HepG2 (cell line): Measurements from ENCODE around the gene NAV2.

Experiments used
- CAMTA2 ChIP-seq: sonication (generic); formaldehyde crosslinking; IDR thresholded peaks from 2 replicates; pipeline ENCODE4 v1.4.0; 2020; ENCODE audit warnings: mild to moderate bottlenecking, missing genetic modification reagents, borderline replicate concordance
- ETV6 ChIP-seq: sonication (generic); formaldehyde crosslinking; conservative IDR thresholded peaks from 2 replicates; pipeline ENCODE4 v1.4.0; 2020; ENCODE audit warnings: missing genetic modification reagents
- EZH2 ChIP-seq: conservative IDR thresholded peaks from 2 replicates; pipeline ENCODE4 v1.6.1; 2012; ENCODE audit warnings: mild to moderate bottlenecking, low read depth, low read length, moderate library complexity
- FOXK1 ChIP-seq: sonication (generic); formaldehyde crosslinking; IDR thresholded peaks from 2 replicates; pipeline ENCODE4 v1.4.0; 2020; ENCODE audit warnings: low read depth, missing genetic modification reagents, borderline replicate concordance
- FOXP4 ChIP-seq: sonication (generic); formaldehyde crosslinking; IDR thresholded peaks from 2 replicates; pipeline ENCODE4 v1.4.0; 2020; ENCODE audit warnings: missing genetic modification reagents
- HHEX ChIP-seq: IDR thresholded peaks from 2 replicates; pipeline ENCODE4 v1.6.1; 2016; ENCODE audit warnings: control low read depth
- PHF20 ChIP-seq: sonication (generic); formaldehyde crosslinking; IDR thresholded peaks from 2 replicates; pipeline ENCODE4 v1.5.0; 2020; ENCODE audit warnings: mild to moderate bottlenecking, missing genetic modification reagents
- RAD21 ChIP-seq: fragments of 450-650 bp; formaldehyde crosslinking; IDR thresholded peaks from 2 replicates; pipeline ENCODE4 v1.5.0; 2020; ENCODE audit warnings: mild to moderate bottlenecking
- ZNF784 ChIP-seq: sonication (generic); formaldehyde crosslinking; IDR thresholded peaks from 2 replicates; pipeline ENCODE4 v1.5.1; 2020; ENCODE audit warnings: missing genetic modification reagents, mild to moderate bottlenecking, borderline replicate concordance
- TF ChIP-seq, protein P1 (sequence below): sonication (generic); formaldehyde crosslinking; IDR thresholded peaks from 2 replicates; pipeline ENCODE4 v1.5.0; 2020; ENCODE audit warnings: mild to moderate bottlenecking, missing genetic modification reagents, moderate library complexity
- TF ChIP-seq, protein P2 (sequence below): sonication (generic); formaldehyde crosslinking; IDR thresholded peaks from 2 replicates; pipeline ENCODE4 v1.4.0; 2020; ENCODE audit warnings: missing genetic modification reagents; ENCODE audit errors: not compliant biosample characterization
- TF ChIP-seq, protein P3 (sequence below): IDR thresholded peaks from 2 replicates; pipeline ENCODE4 v1.6.1; 2018; ENCODE audit warnings: missing genetic modification reagents

- TF ChIP-seq, protein P1, sequence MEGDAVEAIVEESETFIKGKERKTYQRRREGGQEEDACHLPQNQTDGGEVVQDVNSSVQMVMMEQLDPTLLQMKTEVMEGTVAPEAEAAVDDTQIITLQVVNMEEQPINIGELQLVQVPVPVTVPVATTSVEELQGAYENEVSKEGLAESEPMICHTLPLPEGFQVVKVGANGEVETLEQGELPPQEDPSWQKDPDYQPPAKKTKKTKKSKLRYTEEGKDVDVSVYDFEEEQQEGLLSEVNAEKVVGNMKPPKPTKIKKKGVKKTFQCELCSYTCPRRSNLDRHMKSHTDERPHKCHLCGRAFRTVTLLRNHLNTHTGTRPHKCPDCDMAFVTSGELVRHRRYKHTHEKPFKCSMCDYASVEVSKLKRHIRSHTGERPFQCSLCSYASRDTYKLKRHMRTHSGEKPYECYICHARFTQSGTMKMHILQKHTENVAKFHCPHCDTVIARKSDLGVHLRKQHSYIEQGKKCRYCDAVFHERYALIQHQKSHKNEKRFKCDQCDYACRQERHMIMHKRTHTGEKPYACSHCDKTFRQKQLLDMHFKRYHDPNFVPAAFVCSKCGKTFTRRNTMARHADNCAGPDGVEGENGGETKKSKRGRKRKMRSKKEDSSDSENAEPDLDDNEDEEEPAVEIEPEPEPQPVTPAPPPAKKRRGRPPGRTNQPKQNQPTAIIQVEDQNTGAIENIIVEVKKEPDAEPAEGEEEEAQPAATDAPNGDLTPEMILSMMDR = no peak
- TF ChIP-seq FOXP4 (CRISPR knock-in tag) (no peak), EZH2 (no peak), RAD21 (CRISPR knock-in tag) (no peak), ETV6 (CRISPR knock-in tag) (no peak), HHEX (no peak), PHF20 (no peak), ZNF784 (no peak), FOXK1 (CRISPR knock-in tag) (no peak), CAMTA2 (CRISPR knock-in tag) (no peak)
- TF ChIP-seq, protein P2, sequence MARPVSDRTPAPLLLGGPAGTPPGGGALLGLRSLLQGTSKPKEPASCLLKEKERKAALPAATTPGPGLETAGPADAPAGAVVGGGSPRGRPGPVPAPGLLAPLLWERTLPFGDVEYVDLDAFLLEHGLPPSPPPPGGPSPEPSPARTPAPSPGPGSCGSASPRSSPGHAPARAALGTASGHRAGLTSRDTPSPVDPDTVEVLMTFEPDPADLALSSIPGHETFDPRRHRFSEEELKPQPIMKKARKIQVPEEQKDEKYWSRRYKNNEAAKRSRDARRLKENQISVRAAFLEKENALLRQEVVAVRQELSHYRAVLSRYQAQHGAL (CRISPR knock-in tag) = no peak
- TF ChIP-seq, protein P3, sequence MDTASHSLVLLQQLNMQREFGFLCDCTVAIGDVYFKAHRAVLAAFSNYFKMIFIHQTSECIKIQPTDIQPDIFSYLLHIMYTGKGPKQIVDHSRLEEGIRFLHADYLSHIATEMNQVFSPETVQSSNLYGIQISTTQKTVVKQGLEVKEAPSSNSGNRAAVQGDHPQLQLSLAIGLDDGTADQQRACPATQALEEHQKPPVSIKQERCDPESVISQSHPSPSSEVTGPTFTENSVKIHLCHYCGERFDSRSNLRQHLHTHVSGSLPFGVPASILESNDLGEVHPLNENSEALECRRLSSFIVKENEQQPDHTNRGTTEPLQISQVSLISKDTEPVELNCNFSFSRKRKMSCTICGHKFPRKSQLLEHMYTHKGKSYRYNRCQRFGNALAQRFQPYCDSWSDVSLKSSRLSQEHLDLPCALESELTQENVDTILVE = no peak
Observed at GRCh38 chr11:20161923-20162744, 449.5 kb downstream of the NAV2 start.
